GM18505 (cell line): ENCODE data around the gene PCGF3.
"Not testable (repeated sequence)": the region's sequence is repeated elsewhere in the genome, so short reads cannot be mapped to it uniquely, and the experiment has no call there.

ENCODE experiments used
- ATAC-seq: cut with Tn5 transposase; IDR thresholded peaks from one replicate; pipeline ENCODE4 v1.9.1; 2021; ENCODE audit not compliant: unreplicated experiment
- POLR2A ChIP-seq: IDR thresholded peaks from 4 replicates; pipeline ENCODE4 v1.6.1; 2011; ENCODE audit warnings: borderline replicate concordance; ENCODE audit not compliant: insufficient read depth, insufficient read length; ENCODE audit errors: extremely low read depth

The PCGF3 gene

DNA sequence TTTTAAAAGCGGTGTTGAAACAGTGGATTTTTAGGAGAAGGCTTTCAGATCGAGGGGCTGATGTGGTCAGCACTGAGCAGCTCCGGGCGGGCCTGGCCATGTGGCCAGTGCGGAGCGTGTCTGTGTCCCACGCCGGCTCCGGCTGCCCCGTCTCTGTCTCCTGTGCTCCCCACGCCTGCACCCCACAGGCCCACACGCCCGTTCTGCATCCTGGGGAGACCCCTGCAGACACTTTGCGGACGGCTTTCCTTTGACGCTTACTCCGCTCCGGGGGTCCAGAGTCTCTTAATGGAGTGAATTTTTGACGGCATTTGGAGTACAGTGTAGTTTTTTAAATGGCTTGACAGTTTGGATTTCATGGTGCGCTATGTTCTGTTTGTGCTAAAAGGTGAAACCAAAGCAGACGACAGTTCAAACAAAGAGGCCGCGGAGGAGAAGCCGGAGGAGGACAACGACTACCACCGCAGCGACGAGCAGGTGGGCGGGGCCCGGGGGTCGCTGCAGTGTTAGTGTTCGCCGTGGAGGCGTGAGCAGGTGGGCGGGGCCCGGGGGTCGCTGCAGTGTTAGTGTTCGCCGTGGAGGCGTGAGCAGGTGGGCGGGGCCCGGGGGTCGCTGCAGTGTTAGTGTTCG lies 38.7 kb downstream of the PCGF3 start:
- no peak for TF ChIP-seq POLR2A
- ATAC-seq = no peak

DNA sequence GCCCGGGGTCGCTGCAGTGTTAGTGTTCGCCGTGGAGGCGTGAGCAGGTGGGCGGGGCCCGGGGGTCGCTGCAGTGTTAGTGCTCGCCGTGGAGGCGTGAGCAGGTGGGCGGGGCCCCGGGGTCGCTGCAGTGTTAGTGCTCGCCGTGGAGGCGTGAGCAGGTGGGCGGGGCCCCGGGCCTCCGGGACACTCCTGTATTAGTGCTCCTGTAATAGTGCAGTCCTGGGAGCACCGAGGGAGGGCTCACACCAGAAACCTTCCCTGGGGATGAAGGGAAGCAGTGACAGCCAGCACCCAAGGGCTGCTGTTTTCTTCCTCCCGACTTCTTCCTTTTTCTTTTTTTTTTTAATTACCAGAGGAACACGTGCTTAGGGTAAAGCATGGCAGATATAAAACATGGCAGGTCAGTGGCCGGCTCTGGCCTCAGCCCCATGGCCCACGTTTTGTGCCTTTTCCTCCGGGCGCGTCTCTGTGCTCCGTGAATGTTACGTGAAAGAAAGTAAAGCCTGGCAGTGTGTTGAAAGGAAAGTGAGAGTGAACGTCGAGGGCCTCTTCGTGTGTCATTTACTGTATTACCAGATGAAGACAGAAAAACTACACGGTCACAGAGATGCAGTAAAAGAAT lies 42.0 kb downstream of the PCGF3 start:
- ATAC-seq = no peak
- TF ChIP-seq POLR2A = no peak

GRCh38 chr4:748461-748860 lies 42.8 kb downstream of the PCGF3 start:
- no peak for TF ChIP-seq POLR2A
- no peak for ATAC-seq

- no peak for ATAC-seq
- no peak for TF ChIP-seq POLR2A
Measured at GRCh38 chr4:749698-750666, 44.4 kb downstream of the PCGF3 start.

GRCh38 chr4:751676-752075 lies 46.0 kb downstream of the PCGF3 start:
- TF ChIP-seq POLR2A = no peak
- no peak for ATAC-seq

- TF ChIP-seq POLR2A = no peak
- no peak for ATAC-seq
Measured at GRCh38 chr4:752196-752861, 46.7 kb downstream of the PCGF3 start.

- ATAC-seq = not testable (repeated sequence)
Measured at GRCh38 chr4:753186-753585, 47.6 kb downstream of the PCGF3 start.

DNA sequence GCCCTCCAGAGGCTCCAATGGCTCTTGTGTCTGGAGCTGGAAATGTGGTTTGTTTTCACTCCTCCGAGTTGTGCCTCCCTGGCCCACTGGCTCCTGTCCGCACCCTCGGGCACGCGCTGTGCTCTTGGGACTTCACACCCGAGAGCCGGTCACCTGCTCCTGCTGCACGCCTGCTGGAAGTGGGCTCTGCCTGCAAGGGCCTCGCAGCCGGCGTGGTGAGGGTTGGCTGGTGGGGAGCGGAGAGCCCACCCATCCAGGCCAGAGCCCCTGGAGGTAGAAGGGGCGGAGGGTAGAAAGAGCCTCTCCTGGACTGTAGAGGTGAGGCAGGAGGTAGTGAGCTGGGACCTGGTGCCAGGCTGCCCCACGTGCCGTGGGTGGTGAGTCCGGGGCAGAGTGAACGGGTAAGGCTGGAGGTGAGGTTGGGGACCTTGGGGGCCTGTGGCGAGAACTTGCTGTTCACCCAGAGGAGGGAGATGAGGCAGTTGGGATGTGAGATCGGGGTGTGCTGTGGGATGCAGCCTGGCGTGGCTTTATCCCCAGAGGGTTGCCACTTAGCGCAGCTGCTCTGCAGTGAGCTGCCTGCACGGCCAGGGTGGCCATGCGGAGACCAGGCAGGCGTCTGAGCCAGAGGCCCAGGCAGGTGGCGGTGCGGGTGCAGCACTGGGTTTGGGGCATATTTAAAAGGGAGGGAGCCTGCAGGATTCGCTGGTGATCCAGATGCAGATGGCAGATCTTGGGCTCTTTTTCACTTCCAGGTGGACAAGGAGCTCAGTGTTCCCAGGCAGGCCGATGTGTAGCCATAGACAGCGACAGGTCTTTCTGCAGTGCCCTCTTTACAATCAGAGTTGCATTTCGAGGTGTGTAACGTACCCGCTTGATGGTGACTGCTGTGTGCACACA lies 48.8 kb downstream of the PCGF3 start:
- ATAC-seq = no peak
- no peak for TF ChIP-seq POLR2A

DNA sequence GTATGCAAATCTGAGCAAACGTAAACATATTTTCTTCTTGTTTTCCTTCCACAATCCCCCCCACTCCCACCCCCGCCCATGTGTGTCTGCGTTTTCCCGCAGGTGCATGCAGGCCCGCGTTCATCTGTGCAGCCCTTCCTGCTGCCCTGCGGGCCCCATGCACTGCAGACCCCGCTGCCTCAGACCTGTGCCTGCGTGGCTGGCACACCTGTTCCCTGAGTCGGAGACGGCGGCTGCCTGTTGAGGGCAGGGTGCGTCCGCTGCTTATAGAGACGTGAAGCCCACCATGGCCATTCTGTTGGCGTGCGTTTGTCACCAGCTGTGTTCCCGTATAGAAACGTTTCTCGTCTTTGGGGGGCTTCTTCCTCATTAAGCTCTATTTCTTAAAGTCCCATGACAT lies 51.5 kb downstream of the PCGF3 start:
- ATAC-seq = no peak

GRCh38 chr4:759810-760209 lies 54.2 kb downstream of the PCGF3 start:
- not testable (repeated sequence) for ATAC-seq

More for the DNA sequence above, 51.5 kb downstream of the PCGF3 start:
- TF ChIP-seq POLR2A = no peak

DNA sequence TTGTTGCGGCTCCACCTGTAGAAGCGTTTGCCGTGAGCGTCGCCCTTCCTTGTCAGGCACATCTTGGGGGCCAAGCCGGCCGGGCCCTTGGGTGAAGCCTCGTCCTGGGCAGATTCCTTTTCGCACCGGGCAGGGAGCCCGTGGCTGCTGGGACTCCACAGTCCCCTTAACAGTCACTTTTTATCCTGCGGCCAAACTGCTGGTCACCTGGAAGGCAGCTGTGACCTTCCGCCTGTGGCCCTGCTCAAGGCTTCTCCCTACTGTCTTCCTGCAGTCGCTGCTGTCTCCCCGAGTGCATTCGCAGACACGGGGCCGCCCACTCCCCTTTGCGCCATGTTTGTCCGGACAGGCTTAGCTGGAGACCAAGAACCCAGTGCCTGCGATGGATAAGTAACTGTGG lies 55.0 kb downstream of the PCGF3 start:
- ATAC-seq = no peak
- TF ChIP-seq POLR2A = no peak

DNA sequence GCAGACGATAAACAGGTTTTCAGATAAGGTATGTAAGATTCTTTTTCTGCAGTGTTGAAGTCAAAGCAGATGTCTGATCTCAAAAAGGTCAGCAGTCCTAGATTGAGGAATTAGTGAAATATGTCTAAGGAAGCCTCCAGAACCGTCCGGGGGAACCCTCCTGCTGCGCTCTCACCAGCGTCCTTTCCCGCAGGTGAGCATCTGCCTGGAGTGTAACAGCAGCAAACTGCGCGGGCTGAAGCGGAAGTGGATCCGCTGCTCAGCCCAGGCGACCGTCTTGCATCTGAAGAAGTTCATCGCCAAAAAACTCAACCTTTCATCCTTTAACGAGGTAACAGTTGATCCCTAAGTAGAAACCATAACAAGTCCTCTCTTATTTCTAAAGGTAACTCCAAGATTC lies 55.5 kb downstream of the PCGF3 start:
- no peak for ATAC-seq
- TF ChIP-seq POLR2A = no peak

GRCh38 chr4:761739-762138 lies 56.1 kb downstream of the PCGF3 start:
- TF ChIP-seq POLR2A = no peak
- no peak for ATAC-seq
